Measurements from ENCODE around the gene GPR132.

Gene GPR132

DNA sequence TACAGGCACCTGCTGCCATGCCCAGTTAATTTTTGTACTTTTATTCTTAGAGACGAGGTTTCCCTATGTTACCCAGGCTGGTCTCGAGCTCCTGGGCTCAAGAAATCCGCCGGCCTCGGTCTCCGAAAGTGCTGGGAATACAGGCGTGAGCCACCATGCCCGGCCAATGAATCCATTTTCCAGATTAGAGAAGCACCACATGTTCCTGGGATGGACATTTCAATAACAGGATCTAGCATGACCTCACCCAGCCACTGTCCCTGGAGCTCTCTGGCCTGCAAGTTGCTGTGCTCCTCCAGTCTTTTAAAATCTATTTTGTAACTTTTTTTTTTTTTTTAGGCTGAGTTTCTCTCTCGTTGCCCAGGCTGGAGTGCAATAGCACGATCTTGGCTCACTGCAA, 2.2 kb downstream of the GPR132 start:
- DNase-seq (ENCODE audit: low read depth in 1 of 2, low spot score in 1 of 2), result no peak

DNA sequence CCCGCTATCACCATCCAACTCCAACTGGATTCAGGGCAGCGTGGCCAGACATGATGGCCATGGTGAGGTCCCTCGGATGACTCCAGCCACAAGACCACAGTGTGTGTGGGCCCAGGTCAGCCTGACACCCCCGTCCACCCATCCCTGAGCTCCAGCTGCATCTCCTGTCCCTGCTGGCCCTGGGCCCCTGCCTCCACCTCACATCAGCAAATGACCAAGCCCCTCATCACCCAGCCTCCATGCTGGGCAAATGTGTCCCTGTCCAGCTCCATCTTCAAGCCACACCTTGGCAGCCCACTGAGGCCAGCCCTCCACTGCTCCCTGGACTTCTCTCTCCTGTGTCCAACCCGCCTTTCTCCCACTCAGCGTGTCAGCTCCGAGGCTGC, 3.2 kb downstream of the GPR132 start:
- DNase-seq (ENCODE audit: low read depth in 1 of 2, low spot score in 1 of 2), result no peak

DNA sequence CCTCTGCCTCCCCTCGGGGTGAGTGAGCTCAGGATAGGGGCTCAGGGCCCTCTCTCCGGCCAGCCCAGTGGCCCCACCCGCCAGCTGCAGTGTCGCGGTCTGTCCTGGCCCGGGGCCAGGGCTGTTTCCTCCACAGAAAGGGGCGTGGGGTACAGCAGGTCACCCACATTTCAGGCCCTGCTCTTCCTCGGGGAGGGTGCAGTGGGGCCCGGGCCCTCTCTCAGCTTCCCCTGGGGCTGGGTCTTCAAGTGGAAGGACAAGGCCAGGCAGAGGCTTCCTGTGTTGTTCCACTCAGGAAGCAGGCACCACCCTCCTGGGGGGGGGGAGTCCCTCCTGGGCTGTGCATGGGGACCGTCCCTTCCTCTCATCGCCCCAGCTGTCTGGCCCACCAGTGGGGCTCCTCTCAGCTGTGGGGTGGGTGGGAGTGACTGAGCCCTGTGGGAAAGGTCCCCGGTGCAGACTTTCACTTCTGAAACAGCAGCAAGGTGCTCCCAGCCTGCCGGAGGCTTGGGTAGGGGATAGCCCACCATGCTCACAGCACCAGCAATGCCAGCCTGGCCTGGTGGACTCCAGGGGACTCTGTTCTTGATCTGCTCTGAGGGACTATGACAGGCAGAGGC, 3.7 kb downstream of the GPR132 start:
- peak in 1 of 2 donors; percentile 72 for DNase-seq (ENCODE audit: low read depth in 1 of 2, low spot score in 1 of 2)

DNA sequence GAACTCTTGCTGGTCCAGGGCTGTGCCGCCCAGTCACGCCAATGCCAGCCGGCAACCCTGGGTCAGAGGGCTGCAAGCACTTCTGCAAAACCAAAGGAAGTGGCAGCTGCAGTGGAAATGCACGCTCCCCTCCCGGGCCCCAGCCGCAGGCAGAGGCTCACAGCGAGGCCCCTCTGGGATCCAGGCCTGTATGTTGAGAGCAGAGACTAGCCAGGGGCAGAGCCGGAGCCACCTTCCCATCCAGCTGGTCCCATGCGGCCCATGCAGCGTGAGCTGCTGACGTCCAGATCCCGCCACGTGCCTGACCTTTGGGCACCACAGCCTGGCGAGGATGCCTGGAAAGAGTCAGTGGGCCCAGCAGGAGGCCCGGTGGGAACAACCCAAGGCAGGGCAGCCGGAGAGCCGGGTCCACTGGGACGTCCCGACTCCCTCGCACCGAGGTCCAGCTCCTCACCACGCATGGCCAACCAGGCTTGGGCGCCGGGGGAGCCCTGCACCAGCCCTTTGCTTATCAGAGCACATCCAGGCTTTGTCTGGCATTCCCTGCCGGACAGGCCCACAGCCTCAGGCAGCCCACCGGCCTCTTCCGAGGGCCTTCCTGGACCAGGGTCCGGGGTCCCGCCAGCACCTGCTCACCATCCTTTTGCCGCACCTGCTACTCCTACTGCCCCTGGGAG, 4.3 kb downstream of the GPR132 start:
- DNase-seq (ENCODE audit: low read depth in 1 of 2, low spot score in 1 of 2), result no peak

DNA sequence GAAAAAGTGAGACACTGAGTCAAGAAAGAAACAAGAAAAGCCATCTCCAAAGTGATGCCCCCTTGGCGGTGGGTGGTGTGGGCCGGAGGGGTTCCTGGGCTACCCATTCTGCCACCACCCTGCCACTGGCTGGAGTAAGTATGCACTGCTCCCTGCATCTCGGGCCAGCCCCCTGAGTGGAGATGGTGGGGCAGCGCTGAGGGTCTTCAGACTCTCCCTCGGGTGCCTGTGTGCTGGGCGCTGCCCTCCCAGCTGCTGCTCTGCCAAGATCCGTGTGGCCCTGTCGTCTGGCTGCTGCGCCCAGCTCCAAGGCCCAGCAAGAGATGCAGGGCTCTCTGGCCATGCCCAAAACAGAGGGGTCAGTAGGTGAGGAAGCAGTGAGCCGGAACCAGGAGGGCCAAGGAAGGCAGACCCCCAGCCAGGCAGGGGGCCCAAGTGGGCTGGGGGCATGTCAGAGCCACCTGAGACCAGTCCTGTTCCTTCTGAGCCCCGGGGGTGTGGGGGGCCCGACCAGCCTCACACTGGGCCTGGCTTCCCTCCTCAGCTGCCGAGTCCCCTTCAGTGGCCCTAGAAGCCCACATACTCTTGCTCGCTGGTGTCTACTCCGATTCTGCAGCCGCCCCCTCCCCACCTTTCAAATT, 5.2 kb downstream of the GPR132 start:
- no peak for DNase-seq (ENCODE audit: low read depth in 1 of 2, low spot score in 1 of 2)

DNA sequence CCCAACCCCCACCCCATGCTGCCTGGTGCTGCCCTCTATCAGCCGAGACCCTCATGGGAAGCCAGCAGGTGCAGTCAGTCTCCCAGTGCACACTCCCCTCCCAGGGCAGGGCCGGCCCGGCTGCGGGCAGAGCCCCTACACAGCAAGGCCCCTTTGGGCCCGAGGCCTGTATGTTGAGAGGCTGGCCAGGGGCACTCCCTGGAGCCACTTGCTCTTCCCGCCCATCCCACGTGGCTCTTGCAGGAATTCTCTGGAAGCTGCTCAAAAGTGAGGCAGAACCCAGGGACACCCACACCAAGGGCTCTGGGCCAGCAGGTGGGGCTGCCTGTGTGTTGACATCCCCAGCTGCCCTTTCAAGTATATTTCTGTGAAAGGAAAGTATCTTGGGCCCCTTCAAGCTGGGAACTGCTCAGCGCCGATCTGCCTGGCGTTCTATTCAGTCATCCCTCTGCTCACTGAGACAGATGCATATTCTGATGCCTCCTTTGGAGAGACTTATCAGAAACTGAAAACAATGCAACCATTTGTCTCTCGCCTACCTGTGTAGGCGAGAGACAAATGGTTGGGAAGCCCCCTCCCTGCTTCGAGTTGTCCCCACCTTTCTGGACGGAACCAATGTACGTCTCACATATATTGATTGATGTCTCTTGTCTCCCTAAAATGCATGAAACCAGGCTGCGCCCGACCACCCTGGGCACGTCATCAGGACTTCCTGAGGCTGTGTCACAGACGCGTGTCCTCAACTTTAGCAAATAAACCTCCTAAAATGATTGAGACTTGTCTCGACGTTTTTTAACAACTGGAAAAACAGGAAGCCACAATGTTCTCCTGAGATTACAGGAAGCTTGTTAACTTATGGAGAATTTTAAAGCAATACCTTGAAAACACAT, 6.0 kb downstream of the GPR132 start:
- peak in 1 of 2 donors; percentile 58 for DNase-seq (ENCODE audit: low read depth in 1 of 2, low spot score in 1 of 2)

DNA sequence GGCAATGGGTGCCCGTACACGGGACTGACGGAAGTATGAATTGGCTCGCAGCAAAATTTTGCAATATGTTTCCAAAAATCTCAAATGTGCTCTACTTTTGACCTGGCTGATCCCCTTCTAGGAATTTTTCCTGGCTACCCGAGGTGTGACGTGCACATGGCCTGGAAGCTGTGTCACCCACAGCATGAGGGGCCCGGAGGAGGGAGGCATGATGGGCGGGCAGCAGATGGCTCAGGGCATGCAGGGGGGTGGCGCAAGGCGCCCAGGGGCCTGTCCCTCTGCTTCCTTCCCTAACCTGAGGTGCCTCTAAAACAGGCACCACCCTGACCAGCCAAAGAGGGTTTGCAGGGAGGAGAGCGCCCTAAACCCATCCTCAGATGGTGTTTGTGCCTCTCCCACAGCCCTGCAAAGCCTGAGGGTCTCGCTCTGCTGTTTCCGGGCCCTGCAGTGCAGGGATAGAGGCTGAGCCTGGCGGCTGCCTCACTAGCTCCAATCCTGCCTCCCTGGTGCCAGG, 6.7 kb downstream of the GPR132 start:
- DNase-seq (ENCODE audit: low read depth in 1 of 2, low spot score in 1 of 2), result no peak

DNA sequence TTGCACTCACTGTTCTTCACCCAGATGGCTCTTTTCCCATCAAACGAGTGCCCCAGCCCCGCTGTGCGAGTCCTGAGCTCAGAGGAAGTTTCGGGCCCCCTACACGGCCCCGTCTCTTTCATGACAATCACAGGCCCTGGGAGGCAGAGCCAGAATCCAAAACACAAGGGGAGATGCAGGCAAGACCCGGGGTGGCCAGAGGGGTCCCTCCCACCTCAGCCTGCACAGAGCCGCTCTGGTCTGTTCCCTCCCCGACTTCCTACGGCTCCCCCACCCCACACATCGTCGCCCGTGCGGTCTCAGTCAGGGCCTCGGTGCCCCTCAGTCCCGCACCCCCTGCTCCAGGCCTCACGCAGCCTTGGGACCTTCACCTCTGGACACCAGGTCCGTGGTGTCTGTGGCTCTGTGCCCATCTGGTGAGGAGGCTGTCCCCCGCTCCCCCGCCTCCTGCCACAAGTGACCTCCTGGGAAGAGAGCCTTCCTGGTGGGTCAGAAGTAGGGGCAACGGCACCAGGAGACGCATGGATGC, 8.9 kb downstream of the GPR132 start:
- DNase-seq (ENCODE audit: low read depth in 1 of 2, low spot score in 1 of 2), result no peak

DNA sequence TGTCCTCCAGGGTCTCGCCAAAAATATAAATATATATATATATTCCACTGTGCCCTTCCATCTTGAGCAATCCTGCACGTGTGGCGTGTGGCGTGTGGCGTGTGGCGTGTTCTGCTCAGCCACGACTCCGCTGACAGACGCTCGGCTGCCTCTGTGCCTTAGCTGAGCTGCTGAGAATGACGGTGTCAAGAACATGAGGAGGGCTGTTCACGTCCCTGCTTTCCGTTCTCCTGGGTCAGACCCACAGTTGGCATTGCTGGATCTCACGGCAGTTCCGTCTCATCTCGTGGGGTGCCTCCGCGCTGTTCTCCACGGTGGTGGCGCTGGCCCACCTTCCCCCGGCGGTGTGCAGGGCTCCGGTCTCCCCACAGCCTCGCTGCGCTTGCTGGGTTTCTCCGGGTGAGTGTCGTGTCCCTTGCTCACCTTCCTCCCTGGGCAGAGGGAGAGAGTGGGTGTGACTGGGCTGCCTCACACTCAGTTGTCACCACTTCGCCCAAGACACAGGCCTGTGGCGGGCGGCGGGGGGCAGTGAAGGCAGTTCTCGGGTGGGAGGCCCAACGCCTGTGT, 9.4 kb downstream of the GPR132 start:
- no peak for DNase-seq (ENCODE audit: low read depth in 1 of 2, low spot score in 1 of 2)

DNA sequence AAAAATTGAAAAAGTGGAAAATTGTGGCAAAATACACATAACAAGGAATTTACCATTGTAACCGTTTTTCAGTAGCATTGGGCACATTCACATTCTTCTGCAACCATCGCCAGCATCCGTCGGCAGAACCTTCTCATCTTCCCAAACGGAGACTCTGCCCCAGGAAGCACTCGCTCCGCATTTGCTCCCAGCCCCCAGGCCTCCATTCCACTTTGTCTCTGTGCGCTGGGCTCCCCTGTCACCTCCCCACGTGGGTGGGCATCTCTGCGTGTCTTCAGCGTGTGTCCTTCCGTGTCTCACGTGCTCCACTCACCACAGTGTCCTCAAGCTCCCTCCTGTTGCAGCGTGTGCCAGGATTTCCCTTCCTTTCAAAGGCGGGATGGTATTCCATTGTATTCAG, 9.9 kb downstream of the GPR132 start:
- DNase-seq (ENCODE audit: low read depth in 1 of 2, low spot score in 1 of 2), result no peak

DNA sequence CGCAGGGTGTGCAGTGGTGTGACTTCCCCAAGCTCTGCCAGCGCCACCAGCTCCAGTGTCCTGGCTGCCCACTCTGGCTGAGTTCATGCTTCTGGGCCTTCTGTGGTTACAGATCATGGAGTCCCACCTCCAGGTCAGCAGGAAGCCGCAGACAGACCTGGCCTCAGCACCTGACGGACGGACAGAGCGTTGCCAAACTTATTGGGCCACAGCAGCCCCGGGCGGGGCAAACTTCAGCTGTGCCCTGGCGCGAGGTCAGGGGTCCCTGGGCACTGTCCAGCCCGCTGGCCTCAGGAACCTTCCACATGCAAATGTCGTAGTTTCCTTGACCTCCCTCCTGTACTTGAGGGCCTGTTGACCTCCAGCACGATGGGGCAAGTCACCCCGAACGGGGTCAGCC, 11.2 kb downstream of the GPR132 start:
- DNase-seq (ENCODE audit: low read depth in 1 of 2, low spot score in 1 of 2), result no peak

DNA sequence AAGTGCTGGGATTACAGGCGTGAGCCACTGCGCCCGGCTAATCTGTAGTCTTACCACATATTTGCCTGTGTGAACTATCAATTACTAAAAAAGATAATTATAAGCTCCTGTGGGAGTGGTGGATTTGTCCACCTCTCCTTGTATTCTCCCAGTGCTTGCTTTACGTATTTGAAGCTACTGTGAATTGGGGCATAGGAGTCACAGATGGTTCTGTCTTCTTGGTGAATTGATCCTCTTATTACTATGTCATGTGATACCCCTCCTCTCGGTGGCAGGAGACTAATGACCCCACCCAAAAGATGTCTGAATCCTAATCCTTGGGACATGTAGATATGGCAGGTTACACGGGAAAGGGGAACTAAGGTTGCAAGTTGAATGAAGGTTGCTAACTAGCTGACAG, 11.8 kb downstream of the GPR132 start:
- DNase-seq (ENCODE audit: low read depth in 1 of 2, low spot score in 1 of 2), result no peak

DNA sequence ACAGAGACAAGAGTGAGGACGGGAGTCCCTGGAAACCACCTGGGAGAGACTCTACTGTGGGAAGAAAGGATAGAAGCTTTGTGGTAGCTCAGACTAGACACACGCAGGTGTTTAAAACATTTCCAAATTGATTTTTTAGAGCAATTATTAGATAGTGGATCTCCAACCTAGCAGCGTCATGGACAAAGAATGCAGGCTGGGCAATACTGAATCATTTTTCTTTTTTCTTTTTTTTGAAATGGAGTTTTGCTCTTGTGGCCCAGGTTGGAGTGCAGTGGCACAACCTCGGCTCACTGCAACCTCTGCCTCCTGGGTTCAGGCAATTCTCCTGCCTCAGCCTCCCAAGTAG, 13.1 kb downstream of the GPR132 start:
- DNase-seq (ENCODE audit: low read depth in 1 of 2, low spot score in 1 of 2), result no peak

DNA sequence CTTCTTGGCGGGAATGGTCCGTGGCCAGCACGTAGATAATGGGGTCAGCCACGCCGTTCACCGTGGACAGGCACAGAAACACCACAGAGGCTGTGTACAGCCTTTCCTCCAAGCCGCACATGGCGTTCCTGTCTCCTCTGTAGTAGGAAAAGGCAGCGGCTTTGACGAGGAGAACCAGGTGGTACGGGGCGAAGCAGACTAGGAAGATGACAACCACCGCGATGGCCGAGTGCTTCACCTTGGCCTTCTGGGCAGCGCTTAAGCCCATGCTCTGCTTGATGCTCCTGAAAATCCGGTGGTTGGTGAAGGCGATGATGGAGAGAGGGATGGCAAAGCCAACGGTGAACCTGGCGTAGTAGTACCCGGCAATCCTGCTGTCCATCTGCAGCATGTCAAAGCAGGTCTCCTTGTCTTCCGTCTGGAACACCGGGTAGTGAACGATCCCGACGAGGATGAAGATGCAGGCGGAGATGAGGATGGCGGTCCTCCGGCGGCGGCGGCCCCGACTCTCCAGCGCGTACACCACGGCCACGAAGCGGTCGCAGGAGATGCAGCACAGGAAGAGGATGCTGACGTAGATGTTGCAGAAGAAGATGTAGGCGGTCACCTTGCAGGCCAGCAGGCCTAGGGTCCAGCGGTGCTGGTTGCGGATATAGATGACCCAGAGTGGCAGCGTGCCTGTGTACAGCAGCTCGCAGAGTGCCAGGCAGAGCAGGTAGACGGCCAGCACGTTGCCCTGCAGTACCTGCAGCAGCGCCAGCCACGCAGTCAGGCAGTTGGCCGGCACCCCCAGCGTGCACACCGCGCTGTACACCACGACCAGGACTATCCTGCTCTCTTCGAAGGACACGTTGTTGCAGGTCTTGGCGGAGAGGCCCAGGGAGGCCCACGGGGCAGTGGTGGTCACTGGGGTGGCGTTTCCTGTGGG, 13.8 kb downstream of the GPR132 start:
- no peak for DNase-seq (ENCODE audit: low read depth in 1 of 2, low spot score in 1 of 2)

DNA sequence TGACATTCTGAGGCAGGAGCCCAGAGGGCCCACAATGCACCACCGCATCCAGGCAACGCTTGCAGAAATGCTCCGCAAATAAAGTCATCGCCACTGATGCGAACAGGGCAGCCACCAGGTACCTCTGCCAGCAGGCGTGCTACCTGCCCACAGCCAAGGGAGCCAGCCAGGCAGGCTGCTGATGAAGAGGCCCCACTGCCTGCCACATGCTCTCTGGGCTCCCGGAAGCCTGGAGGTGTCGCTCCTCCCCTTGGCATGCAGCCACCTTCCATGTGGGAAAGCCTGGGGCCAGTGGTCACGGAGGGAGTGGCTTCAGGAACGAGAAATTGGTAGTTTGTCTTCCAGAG, 14.7 kb downstream of the GPR132 start:
- no peak for DNase-seq (ENCODE audit: low read depth in 1 of 2, low spot score in 1 of 2)

DNA sequence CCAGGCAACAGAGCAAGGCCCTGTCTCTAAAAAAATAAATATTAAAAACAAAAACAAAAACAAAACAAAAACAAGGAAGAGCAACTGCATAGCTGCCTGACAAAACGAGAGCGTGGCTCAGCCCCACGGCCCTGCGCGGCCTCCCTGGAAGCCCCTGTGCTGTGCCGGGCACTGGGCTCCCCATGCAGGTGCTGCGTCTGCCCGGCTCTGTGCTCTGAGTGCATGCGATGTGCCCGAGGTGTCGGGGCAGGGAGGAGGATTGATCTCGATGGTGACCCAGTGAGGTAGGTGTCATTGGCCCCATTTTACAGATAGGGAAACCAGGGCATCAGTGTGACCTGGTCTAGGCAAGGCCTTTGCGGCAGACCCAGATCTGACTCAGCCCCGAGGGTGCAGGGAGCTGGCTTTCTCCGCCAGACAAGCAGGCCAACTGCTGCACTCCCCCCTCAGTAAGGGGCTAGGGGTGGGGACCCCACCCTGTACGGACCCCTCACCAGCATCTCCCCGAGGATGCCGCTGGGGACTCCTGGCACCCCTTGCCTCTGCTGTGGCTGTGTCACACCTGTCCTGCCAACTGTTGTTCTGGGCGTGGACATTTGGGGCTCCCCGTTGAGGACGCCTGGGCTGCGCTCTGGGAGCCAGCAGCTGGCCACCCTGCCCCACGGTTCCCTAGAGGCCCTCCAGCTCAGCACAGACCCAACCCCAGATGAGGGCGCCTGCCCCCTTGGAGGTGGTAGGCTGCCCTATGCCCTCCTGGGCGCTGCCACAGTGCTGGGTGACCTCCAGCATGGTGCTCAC, 15.3 kb downstream of the GPR132 start:
- no peak for DNase-seq (ENCODE audit: low read depth in 1 of 2, low spot score in 1 of 2)

DNA sequence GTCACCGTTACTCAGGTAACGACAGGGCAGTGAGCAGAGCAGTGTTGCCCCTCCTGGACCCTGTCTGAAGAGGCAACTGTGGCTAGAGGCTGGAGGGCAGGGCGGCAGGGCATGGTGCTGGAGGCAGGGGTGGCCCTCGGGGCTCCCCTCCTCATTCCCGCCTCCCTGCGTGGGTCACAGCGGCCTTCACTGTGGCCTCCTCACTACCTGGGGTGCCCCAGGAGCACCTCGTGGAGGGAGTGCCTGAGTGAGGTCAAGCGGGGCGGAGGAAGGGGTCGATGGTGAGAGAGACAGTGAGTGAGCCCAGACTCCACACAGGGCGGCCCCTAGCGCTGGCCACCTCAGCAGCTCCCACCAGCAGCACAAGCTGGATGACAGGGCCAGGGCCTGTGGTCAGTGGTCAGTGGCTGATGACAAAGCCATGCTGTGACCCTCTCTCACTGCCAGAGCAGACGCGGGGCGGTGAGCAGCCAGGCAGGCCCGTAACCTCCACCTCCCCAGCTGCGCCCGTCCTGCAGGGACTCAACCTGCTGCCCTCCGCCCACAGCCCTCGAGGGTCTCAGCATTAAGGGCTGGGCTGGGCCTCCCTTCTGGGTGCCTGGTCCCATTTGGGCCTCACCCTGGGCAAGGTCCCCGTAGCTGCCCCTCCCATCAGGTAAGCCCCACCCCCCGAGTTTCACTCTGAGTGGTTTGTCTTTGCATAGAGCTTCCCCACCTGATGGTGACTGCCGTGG, 17.8 kb downstream of the GPR132 start:
- DNase-seq (ENCODE audit: low read depth in 1 of 2, low spot score in 1 of 2), result no peak

DNA sequence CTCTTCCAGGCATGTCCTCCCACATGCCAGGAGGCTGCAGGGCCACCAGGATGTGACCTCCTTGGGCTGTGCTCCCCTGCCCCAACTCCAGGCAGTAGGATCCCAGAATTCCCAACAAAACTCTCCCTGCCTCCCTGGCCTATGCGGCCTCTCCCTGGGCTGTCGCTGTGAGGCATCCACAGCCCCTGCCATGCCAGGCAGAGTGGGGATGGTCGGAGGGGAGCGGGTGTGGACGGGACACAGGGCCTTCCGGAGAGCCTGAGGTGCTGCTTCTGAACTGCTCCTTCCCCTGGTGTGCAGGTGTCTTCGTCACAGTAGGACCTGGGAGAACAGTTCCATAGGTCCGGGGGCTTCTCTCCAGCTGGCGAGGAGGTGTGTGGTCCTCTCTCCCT, 18.3 kb downstream of the GPR132 start:
- DNase-seq (ENCODE audit: low read depth in 1 of 2, low spot score in 1 of 2), result no peak

All from activated CD4-positive, alpha-beta T cell treated with anti-CD3 and anti-CD28 coated beads, Interleukin-2, amount 50 U/mL, for 24 hours (primary cell).